K562 (cell line): Measurements from ENCODE around the gene SLC24A1. TPM values are rescaled to one million over a fixed set of nuclear protein-coding genes. Genes with fewer than 3 reads are reported as not detected.

Experiments used
- BCLAF1 ChIP-seq, 2 experiments: fragments of 450-650 bp in 1 of 2; IDR thresholded peaks; 2 replicates each; pipeline ENCODE4 v1.6.1; 2011 to 2017; ENCODE audit warnings: low read depth in 2 of 2, antibody characterized with exemption in 1 of 2, borderline replicate concordance in 1 of 2, low read length in 1 of 2, mild to moderate bottlenecking in 1 of 2, mixed read lengths in 1 of 2; ENCODE audit not compliant: control insufficient read depth in 1 of 2
- DIDO1 ChIP-seq: fragments of 450-650 bp; IDR thresholded peaks from 2 replicates; pipeline ENCODE4 v1.6.1; 2016; ENCODE audit warnings: low read depth, missing biosample characterization, missing genetic modification characterization
- E2F8 ChIP-seq: fragments of 450-650 bp; IDR thresholded peaks from 2 replicates; pipeline ENCODE4 v1.7.1; 2018; ENCODE audit warnings: mild to moderate bottlenecking, low read depth; ENCODE audit not compliant: partially characterized antibody
- ERF ChIP-seq: fragments of 450-650 bp; formaldehyde crosslinking; IDR thresholded peaks from 2 replicates; pipeline ENCODE4 v1.4.0; 2020; ENCODE audit warnings: mild to moderate bottlenecking, mixed read lengths
- HNRNPH1 ChIP-seq: fragments of 200-400 bp; formaldehyde crosslinking; optimal IDR thresholded peaks from 2 replicates; pipeline ENCODE3; 2017; ENCODE audit warnings: low read depth, mild to moderate bottlenecking, low read length, moderate library complexity
- IRF9 ChIP-seq: fragments of 450-650 bp; IDR thresholded peaks from 2 replicates; pipeline ENCODE4 v1.6.1; 2016; ENCODE audit warnings: missing biosample characterization, missing genetic modification characterization
- KHSRP ChIP-seq: fragments of 450-650 bp; IDR thresholded peaks from 2 replicates; pipeline ENCODE4 v1.6.1; 2017
- KLF10 ChIP-seq: fragments of 250-450 bp; sonication (Bioruptor Pico); IDR thresholded peaks from 2 replicates; pipeline ENCODE4 v1.6.1; 2021; ENCODE audit warnings: matching md5 sums
- MAFF ChIP-seq: IDR thresholded peaks from 2 replicates; pipeline ENCODE4 v1.6.1; 2012; ENCODE audit warnings: low read length, improper control_type of control experiment
- POLR3A ChIP-seq: IDR thresholded peaks from 2 replicates; pipeline ENCODE4 v1.6.1; 2011; ENCODE audit warnings: borderline replicate concordance, mild to moderate bottlenecking, moderate library complexity; ENCODE audit not compliant: insufficient read length, insufficient read depth; ENCODE audit errors: extremely low read depth
- SMAD4 ChIP-seq: fragments of 250-450 bp; sonication (Bioruptor Pico); conservative IDR thresholded peaks from 2 replicates; pipeline ENCODE4 v1.8.0; 2021; ENCODE audit warnings: inconsistent platforms, mild to moderate bottlenecking, moderate library complexity
- SMARCE1 ChIP-seq: fragments of 450-650 bp; IDR thresholded peaks from 2 replicates; pipeline ENCODE4 v1.7.1; 2016; ENCODE audit warnings: mild to moderate bottlenecking
- TAF9B ChIP-seq: fragments of 450-650 bp; IDR thresholded peaks from 2 replicates; pipeline ENCODE4 v1.6.1; 2018; ENCODE audit warnings: mild to moderate bottlenecking; ENCODE audit not compliant: partially characterized antibody
- TEAD4 ChIP-seq, 2 experiments: sonication (generic) in 1 of 2; formaldehyde crosslinking in 1 of 2; IDR thresholded peaks; 2 replicates each; pipeline versions ENCODE4 v1.6.1 to v1.8.0; 2012 to 2022; ENCODE audit warnings: borderline replicate concordance in 1 of 2, inconsistent platforms in 1 of 2, low read length in 1 of 2, mild to moderate bottlenecking in 1 of 2, missing genetic modification reagents in 1 of 2
- ZNF140 ChIP-seq: fragments of 250-450 bp; sonication (Bioruptor Pico); IDR thresholded peaks from 2 replicates; pipeline ENCODE4 v1.8.0; 2021; ENCODE audit warnings: moderate library complexity, mild to moderate bottlenecking, inconsistent platforms
- ZNF316 ChIP-seq: fragments of 450-650 bp; IDR thresholded peaks from 2 replicates; pipeline ENCODE4 v1.6.1; 2016
- ZNF696 ChIP-seq: fragments of 250-450 bp; sonication (Bioruptor Pico); conservative IDR thresholded peaks from 2 replicates; pipeline ENCODE4 v1.4.0; 2020; ENCODE audit warnings: mild to moderate bottlenecking, moderate library complexity
- ZNF76 ChIP-seq: fragments of 250-450 bp; sonication (Bioruptor Pico); IDR thresholded peaks from 2 replicates; pipeline ENCODE4 v1.4.0; 2020; ENCODE audit warnings: mild to moderate bottlenecking, moderate library complexity, borderline replicate concordance
- polyA plus RNA-seq, 8 experiments: library from polyadenylated mRNA; depleted of rRNA in 4 of 8; stranded (reverse) in 5 of 8; unstranded in 3 of 8; fragments of >200 nt; fragmentation: Nextera tagmentation in 2 of 8; fragmentation: Illumina TruSeq in 1 of 8; extraction: Ambion mirVana in 2 of 8; extraction: Trizol in 1 of 8; gene quantifications; 2 replicates each; pipeline versions ENCODE4 v1.2.1 to v1.2.3, GENCODE V29; 2011 to 2014; ENCODE audit warnings: inconsistent platforms in 1 of 8, missing spikeins in 1 of 8
- total RNA-seq, 7 experiments: library from RNA; depleted of rRNA in 6 of 7; stranded (reverse); fragments of >200 nt in 6 of 7; fragmentation: Illumina TruSeq in 2 of 7; extraction: Trizol in 2 of 7; gene quantifications; 2 replicates each; pipeline versions ENCODE4 v1.2.1 to v1.2.3, GENCODE V29; 2011 to 2021; ENCODE audit warnings: low replicate concordance in 1 of 7

Gene SLC24A1
- total and polyA plus RNA-seq, 9 of the 15 experiments (the other 6 are each of a cell fraction or from before 2014, with no cell fraction given) = 3.1 to 8.2 (median 5.5) TPM

GRCh38 chr15:65610871-65611718 is 10.6 kb upstream of the SLC24A1 start, which contains the start of gene INTS14 (continued):
- no peak for TF ChIP-seq ZNF316
- TF ChIP-seq E2F8 = peak; percentile 91
- peak in 1 of 2 experiments; percentile 98; a peak in 2 of 4 replicates for TF ChIP-seq BCLAF1 (IDR thresholded peaks at IDR 0.05; ENCODE audit: borderline replicate concordance in 1 of 2, control insufficient read depth in 1 of 2, low read depth in 2 of 2, low read length in 1 of 2)
- peak; percentile 82 for TF ChIP-seq SMAD4 (CRISPR knock-in tag)
- no peak for TF ChIP-seq KHSRP
- TF ChIP-seq TEAD4 (IDR thresholded peaks at IDR 0.05; ENCODE audit: low read length) = peak; percentile 52
- TF ChIP-seq TEAD4 (CRISPR knock-in tag; IDR thresholded peaks at IDR 0.05; ENCODE audit: borderline replicate concordance) = 0 out of 2 replicates have a peak, but pooled peaks have one; percentile 30
- no peak for TF ChIP-seq HNRNPH1
- TF ChIP-seq SMARCE1 = peak; percentile 50; the same call in 1 of the 2 replicates
- peak; percentile 41; the same call in 1 of the 2 replicates for TF ChIP-seq ZNF76
- TF ChIP-seq MAFF = no peak
- TF ChIP-seq DIDO1 (tag) = peak; percentile 94
- 0 out of 2 replicates have a peak, but pooled peaks have one; percentile 16 for TF ChIP-seq ERF (CRISPR knock-in tag)
- TF ChIP-seq ZNF696 (CRISPR knock-in tag) = no peak
- TF ChIP-seq TAF9B = peak; percentile 94
- TF ChIP-seq IRF9 (tag) = no peak
- TF ChIP-seq KLF10 (CRISPR knock-in tag) = no peak
- TF ChIP-seq POLR3A = no peak
- TF ChIP-seq ZNF140 (CRISPR knock-in tag) = no peak
